Measurements from ENCODE around the gene IFNA8.

DNA sequence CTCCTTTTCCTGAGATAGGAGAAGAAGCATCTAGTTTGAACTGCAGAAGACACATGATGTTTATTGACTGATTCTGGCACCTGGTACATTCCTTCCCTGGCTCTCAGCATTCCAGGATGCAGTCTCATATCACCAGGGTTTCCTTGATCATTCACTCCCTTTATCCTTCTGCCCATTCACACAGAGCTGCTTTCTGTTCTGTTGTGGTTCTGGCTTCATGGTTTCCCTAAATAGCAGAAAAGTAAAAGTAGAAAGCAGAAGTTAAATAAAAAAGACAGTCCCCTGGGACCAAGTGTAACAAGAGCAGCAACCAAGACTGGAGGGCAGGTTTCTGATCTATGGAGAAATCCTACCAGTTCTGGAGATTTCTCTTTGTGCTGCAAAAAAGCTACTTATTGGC is 3.2 kb downstream of the IFNA8 start:
- TF ChIP-seq, protein P1, sequence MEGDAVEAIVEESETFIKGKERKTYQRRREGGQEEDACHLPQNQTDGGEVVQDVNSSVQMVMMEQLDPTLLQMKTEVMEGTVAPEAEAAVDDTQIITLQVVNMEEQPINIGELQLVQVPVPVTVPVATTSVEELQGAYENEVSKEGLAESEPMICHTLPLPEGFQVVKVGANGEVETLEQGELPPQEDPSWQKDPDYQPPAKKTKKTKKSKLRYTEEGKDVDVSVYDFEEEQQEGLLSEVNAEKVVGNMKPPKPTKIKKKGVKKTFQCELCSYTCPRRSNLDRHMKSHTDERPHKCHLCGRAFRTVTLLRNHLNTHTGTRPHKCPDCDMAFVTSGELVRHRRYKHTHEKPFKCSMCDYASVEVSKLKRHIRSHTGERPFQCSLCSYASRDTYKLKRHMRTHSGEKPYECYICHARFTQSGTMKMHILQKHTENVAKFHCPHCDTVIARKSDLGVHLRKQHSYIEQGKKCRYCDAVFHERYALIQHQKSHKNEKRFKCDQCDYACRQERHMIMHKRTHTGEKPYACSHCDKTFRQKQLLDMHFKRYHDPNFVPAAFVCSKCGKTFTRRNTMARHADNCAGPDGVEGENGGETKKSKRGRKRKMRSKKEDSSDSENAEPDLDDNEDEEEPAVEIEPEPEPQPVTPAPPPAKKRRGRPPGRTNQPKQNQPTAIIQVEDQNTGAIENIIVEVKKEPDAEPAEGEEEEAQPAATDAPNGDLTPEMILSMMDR (IDR thresholded peaks at IDR 0.05): no peak
- no peak for TF ChIP-seq POLR2A (IDR thresholded peaks at IDR 0.05)

Measured in breast epithelium (tissue), 3 donors.